Measurements from ENCODE around the gene RPS16.

RPS16 gene

DNA sequence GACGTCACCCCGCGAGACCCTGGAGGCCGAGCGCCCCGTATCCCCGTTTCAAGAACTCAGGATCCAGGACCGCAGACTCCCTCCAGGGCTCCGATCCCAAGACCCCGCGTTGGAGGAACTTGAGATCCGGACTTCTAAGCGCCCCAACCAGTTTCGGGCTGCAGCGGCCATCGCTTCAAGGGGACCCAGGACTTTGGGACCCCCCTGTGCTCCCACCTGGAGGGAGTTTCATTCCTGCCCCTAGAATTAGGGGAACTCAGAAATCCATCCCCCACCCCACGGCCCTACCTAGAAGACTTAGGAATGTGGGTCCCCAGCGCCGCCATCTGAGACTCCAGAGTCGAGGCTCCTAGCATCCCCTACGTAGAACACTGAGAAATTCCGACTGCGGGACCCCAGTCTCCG lies 22.9 kb downstream of the RPS16 start:
- H3K27ac ChIP-seq, result peak overlapping the region; percentile 100
- TF ChIP-seq, protein P1, sequence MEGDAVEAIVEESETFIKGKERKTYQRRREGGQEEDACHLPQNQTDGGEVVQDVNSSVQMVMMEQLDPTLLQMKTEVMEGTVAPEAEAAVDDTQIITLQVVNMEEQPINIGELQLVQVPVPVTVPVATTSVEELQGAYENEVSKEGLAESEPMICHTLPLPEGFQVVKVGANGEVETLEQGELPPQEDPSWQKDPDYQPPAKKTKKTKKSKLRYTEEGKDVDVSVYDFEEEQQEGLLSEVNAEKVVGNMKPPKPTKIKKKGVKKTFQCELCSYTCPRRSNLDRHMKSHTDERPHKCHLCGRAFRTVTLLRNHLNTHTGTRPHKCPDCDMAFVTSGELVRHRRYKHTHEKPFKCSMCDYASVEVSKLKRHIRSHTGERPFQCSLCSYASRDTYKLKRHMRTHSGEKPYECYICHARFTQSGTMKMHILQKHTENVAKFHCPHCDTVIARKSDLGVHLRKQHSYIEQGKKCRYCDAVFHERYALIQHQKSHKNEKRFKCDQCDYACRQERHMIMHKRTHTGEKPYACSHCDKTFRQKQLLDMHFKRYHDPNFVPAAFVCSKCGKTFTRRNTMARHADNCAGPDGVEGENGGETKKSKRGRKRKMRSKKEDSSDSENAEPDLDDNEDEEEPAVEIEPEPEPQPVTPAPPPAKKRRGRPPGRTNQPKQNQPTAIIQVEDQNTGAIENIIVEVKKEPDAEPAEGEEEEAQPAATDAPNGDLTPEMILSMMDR (IDR thresholded peaks at IDR 0.05), result peak; percentile 54
- peaks cover 11% of the 10 kb centered on the region for H3K36me3 ChIP-seq
- H3K9me3 ChIP-seq, result no peaks in the 10 kb centered on the region
- peaks cover 34 to 40% of the 10 kb centered on the region in 2 experiments for H3K4me1 ChIP-seq (ENCODE audit: control insufficient read depth in 1 of 2, insufficient read depth in 1 of 2, low read depth in 1 of 2, low read length in 1 of 2)
- peaks cover 31% of the 10 kb centered on the region for H3K27me3 ChIP-seq
- H3K4me3 ChIP-seq (ENCODE audit: low read depth in 1 of 2, low read length in 1 of 2), result peak overlapping the region; percentile 98 to 100

DNA sequence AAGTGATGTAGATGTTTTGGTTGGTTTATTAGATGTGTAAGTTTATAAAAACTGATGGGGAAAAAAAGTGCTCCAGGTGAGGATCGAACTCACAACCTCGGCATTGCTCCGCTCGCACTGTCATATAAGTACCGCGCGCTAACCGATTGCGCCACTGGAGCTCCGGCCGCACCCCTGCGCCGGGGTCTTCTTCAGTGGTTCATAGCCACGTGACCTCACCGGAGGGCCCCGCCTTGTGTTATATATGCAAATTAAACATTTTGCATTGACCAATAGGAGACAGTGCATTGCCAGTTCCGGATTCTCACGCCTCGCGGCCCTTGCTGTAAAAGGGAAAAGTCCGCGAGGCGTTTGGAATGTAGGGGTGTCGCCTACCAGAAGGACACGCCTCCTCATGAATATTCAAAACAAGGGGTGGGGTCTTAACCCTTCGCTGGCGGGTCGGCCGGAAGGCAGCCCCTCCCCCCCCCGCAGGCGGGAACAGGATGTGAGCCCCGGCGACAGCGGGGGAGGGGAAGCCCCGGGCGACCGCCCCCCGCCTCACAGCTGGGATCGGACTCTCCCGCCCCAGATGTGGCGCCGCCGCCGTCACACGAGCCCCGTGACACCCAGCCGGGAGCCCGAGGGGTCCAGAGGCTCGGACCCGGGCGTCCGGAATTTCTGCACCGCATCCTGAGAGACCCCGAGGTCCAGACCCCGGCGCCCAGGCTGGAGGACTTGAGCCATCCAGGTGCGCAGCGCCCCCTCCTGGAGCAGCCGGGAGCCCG lies 23.5 kb downstream of the RPS16 start, which contains the start of gene PLEKHG2:
Gene PLEKHG2 (plus strand): TSS at position 570 of the 767 bp plus-strand sequence. CDS start 1,418 bp downstream, outside the sequence.
- Histone ChIP-seq H3K27me3 (peaks cover 31% of the 10 kb centered on the region), H3K27ac (peak within 1 kb of the TSS; percentile 100), H3K9me3 (no peaks in the 10 kb centered on the region), H3K4me1 (ENCODE audit: control insufficient read depth in 1 of 2, insufficient read depth in 1 of 2, low read depth in 1 of 2, low read length in 1 of 2) (peaks cover 34 to 40% of the 10 kb centered on the region in 2 experiments), H3K4me3 (ENCODE audit: low read depth in 1 of 2, low read length in 1 of 2) (peak within 1 kb of the TSS; percentile 98 to 100), H3K36me3 (peaks cover 17% of the 10 kb centered on the region)
- TF ChIP-seq, protein P1 (IDR thresholded peaks at IDR 0.05), result no peak

DNA sequence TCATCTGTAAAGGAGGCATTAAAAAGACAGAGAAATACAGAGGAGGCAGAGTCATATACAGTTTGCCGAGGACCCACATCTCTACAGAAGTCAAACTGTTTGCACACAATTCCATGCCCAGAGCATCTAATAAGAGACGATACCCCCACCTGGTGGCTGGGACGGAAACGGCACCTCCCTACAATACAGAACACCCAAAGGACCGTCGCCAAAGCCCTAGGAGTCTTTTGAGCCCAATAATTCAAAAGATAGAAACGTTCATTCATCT lies 24.0 kb downstream of the RPS16 start:
- no peaks in the 10 kb centered on the region for H3K9me3 ChIP-seq
- H3K27ac ChIP-seq, result peak overlapping the region; percentile 100
- TF ChIP-seq, protein P1 (IDR thresholded peaks at IDR 0.05), result peak; percentile 98
- peaks cover 34 to 40% of the 10 kb centered on the region in 2 experiments for H3K4me1 ChIP-seq (ENCODE audit: control insufficient read depth in 1 of 2, insufficient read depth in 1 of 2, low read depth in 1 of 2, low read length in 1 of 2)
- peaks cover 31% of the 10 kb centered on the region for H3K27me3 ChIP-seq
- H3K4me3 ChIP-seq (ENCODE audit: low read depth in 1 of 2, low read length in 1 of 2), result peak overlapping the region; percentile 98 to 100
- H3K36me3 ChIP-seq, result peaks cover 22% of the 10 kb centered on the region

DNA sequence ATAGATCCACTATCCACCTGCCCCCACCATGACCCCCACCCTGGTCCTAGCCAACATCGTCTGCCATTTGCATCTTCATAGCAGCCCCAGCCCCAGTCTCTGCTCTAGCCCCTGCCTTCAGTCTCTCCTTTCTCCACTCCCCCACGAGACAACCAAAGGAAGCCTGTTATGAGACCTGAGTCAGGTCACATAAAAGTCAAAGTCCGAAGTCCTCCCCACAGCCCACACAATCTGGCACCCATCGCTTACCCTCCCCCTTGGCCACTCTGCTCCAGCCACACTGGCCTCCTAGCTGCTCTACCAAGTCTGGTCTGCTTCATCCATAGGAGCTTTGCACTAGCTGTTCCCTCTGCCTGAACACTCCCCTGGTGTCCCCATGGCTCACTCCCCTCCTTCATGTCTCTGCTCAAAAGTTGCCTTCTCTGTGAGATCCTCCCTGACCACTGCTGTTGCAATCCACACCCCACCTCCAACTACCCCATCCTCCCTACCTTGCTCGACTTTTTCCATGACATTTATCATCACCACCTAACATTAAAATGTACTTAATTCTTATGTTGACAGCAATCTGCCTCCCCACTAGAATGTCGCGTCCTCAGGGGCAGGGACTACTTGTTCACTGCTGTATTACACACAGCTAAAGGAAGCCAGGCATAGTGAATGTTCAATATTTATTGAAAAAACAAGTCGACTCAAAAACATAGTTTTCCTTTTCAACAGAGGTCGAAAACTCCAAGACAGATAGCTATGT lies 24.5 kb downstream of the RPS16 start:
- Histone ChIP-seq H3K4me1 (ENCODE audit: control insufficient read depth in 1 of 2, insufficient read depth in 1 of 2, low read depth in 1 of 2, low read length in 1 of 2) (peaks cover 34 to 41% of the 10 kb centered on the region in 2 experiments), H3K4me3 (ENCODE audit: low read depth in 1 of 2, low read length in 1 of 2) (peak overlapping the region; percentile 98 to 100), H3K9me3 (no peaks in the 10 kb centered on the region), H3K27me3 (peaks cover 31% of the 10 kb centered on the region), H3K36me3 (peaks cover 25% of the 10 kb centered on the region), H3K27ac (peak overlapping the region; percentile 100)
- TF ChIP-seq, protein P1 (IDR thresholded peaks at IDR 0.05), result no peak

DNA sequence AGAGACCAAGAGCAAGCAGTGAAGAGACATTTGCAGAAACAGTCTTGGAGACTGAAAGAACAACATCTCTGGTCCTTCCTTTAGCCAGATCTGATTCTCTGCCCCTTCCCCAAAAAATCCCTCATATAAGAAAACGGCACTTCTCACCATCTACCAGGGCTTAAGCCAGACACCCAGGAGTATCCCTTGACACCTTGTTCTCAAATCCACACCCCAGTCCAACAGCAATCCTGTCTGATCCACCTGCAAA lies 25.0 kb downstream of the RPS16 start:
- Histone ChIP-seq H3K36me3 (peaks cover 25% of the 10 kb centered on the region), H3K27me3 (peaks cover 31% of the 10 kb centered on the region), H3K4me3 (ENCODE audit: low read depth in 1 of 2, low read length in 1 of 2) (peak overlapping the region; percentile 98 to 100), H3K9me3 (no peaks in the 10 kb centered on the region), H3K27ac (peak overlapping the region; percentile 100), H3K4me1 (ENCODE audit: control insufficient read depth in 1 of 2, insufficient read depth in 1 of 2, low read depth in 1 of 2, low read length in 1 of 2) (peaks cover 36 to 46% of the 10 kb centered on the region in 2 experiments)
- TF ChIP-seq, protein P1 (IDR thresholded peaks at IDR 0.05), result no peak

Data from neutrophil (primary cell).